Measurements from ENCODE around the gene FOXJ3. TPM values are rescaled to one million over a fixed set of nuclear protein-coding genes. Genes with fewer than 3 reads are reported as not detected.

The FOXJ3 gene
- total and polyA plus RNA-seq, 2 of the 8 experiments (the other 6 are each of a cell fraction or from before 2014, with no cell fraction given): 48.6 to 51.9 TPM

- Histone ChIP-seq H3K9ac (replicated peaks in 1 of 4; ENCODE audit: extremely low read depth in 1 of 4, low read depth in 3 of 4, low read length in 3 of 4) (no peak overlapping the region), H2BK5ac (ENCODE audit: low read depth, low read length) (no peak overlapping the region)
- CTCF ChIA-PET (ENCODE audit: partially characterized antibody): interaction anchor here (0.6 to 1.8 kb wide), 3 partner anchors 32 to 344 kb away, joined by 3 to 7 read pairs (median 3); no protein-coding TSS in a partner anchor
- TF ChIP-seq CREB1 (IDR thresholded peaks at IDR 0.05) (no peak), POLR2A (IDR thresholded peaks at IDR 0.05; ENCODE audit: control extremely low read depth in 1 of 2, low read depth in 2 of 2, low read length in 2 of 2) (no peak), TCF12 (IDR thresholded peaks at IDR 0.05; ENCODE audit: low read depth, low read length) (no peak), CEBPB (IDR thresholded peaks at IDR 0.05; ENCODE audit: low read depth, low read length) (no peak), BCL11A (IDR thresholded peaks at IDR 0.05; ENCODE audit: low read depth in 2 of 2, low read length in 2 of 2) (no peak), GTF2F1 (IDR thresholded peaks at IDR 0.05; ENCODE audit: borderline replicate concordance, low read depth, low read length) (no peak), PHF8 (conservative IDR thresholded peaks at IDR 0.05; ENCODE audit: low read depth, low read length) (no peak), RFX5 (IDR thresholded peaks at IDR 0.05; ENCODE audit: borderline replicate concordance, low read depth, low read length) (no peak), HDAC2 (IDR thresholded peaks at IDR 0.05; ENCODE audit: borderline replicate concordance in 1 of 2, low read depth in 2 of 2, low read length in 2 of 2) (no peak), CBX5 (IDR thresholded peaks at IDR 0.05; ENCODE audit: low read depth, low read length) (no peak), ATF3 (IDR thresholded peaks at IDR 0.05; ENCODE audit: insufficient read depth, low read depth, low read length) (no peak), HDAC6 (IDR thresholded peaks at IDR 0.05; ENCODE audit: low read depth, low read length) (no peak), TAF1 (IDR thresholded peaks at IDR 0.05; ENCODE audit: low read depth, low read length) (no peak)
These were observed 206.5 kb downstream of the FOXJ3 start for GRCh38 chr1:42128499-42128898.

More at GRCh38 chr1:42128499-42128898, 206.5 kb downstream of the FOXJ3 start:
- Histone ChIP-seq H3K4me3 (ENCODE audit: extremely low read depth in 1 of 4, insufficient read depth in 2 of 4, low read depth in 3 of 4, low read length in 4 of 4) (no peak overlapping the region), H3K36me3 (ENCODE audit: control insufficient read depth in 2 of 4, insufficient read depth in 4 of 4, low read length in 3 of 4) (no peaks in the 10 kb centered on the region), H3K4ac (replicated peaks; ENCODE audit: insufficient read length, low read depth, low read length) (no peak overlapping the region), H3K14ac (ENCODE audit: insufficient read length) (no peak overlapping the region), H2BK120ac (replicated peaks; ENCODE audit: low read depth, low read length) (no peak overlapping the region), H3K23me2 (ENCODE audit: low read depth, low read length) (no peaks in the 10 kb centered on the region; the same call in 1 of the 2 replicates), H3K27ac (ENCODE audit: low read depth, low read length) (no peak overlapping the region), H2BK15ac (ENCODE audit: low read length) (no peak overlapping the region), H3K79me1 (ENCODE audit: low read depth, low read length) (no peaks in the 10 kb centered on the region), H4K8ac (ENCODE audit: extremely low read depth, insufficient read depth, low read length) (no peak overlapping the region), H4K20me1 (replicated peaks in 1 of 2; ENCODE audit: control insufficient read depth in 1 of 2, insufficient read depth in 2 of 2, low read length in 2 of 2) (no peaks in the 10 kb centered on the region), H3K9me3 (ENCODE audit: insufficient read depth in 2 of 2, low read depth in 1 of 2, low read length in 1 of 2) (no peaks in the 10 kb centered on the region), H2BK20ac (ENCODE audit: low read length) (no peak overlapping the region), H3K27me3 (replicated peaks in 1 of 4; ENCODE audit: control insufficient read depth in 3 of 4, extremely low read depth in 1 of 4, insufficient read depth in 3 of 4, low read length in 3 of 4) (no peaks in the 10 kb centered on the region; a peak in 1 of 7 replicates), H3K56ac (replicated peaks; ENCODE audit: insufficient read length, low read depth, low read length) (no peak overlapping the region), H2BK12ac (ENCODE audit: low read depth, low read length) (no peak overlapping the region), H4K5ac (ENCODE audit: insufficient read length, low read depth, low read length) (no peak overlapping the region), H3K4me2 (ENCODE audit: insufficient read depth in 1 of 2, low read depth in 2 of 2, low read length in 2 of 2) (no peak overlapping the region), H2AK5ac (ENCODE audit: low read depth, low read length) (no peak overlapping the region), H3K4me1 (replicated peaks in 1 of 4; ENCODE audit: control insufficient read depth in 3 of 4, insufficient read depth in 4 of 4, low read length in 3 of 4) (no peaks in the 10 kb centered on the region), H3K23ac (ENCODE audit: insufficient read length) (no peak overlapping the region), H3K18ac (ENCODE audit: extremely low read depth, low read length) (no peak overlapping the region), H2AFZ (ENCODE audit: low read length) (peak overlapping the region; percentile 74; the same call in 1 of the 2 replicates), H3K79me2 (ENCODE audit: control insufficient read depth in 1 of 2, insufficient read depth in 2 of 2, low read length in 2 of 2) (no peaks in the 10 kb centered on the region), H4K91ac (replicated peaks; ENCODE audit: insufficient read length, low read length) (no peak overlapping the region)
- DNase-seq (ENCODE audit: low read depth in 1 of 2, low spot score in 2 of 2) (no peak), FAIRE-seq (no peak)
- 83% methylated on average over 2 of the region's 2 CpGs; no CpG with 5 or more reads in 1 of the 2 experiments for WGBS, 2 experiments (ENCODE audit: extremely low coverage in 1 of 2, insufficient coverage in 1 of 2, insufficient read length in 1 of 2, insufficient replicate concordance in 2 of 2, low coverage in 1 of 2, low lambda C conversion rate in 2 of 2, missing lambda C conversion rate in 1 of 2)
- POLR2A ChIA-PET (ENCODE audit: partially characterized antibody): interaction anchor here (0.6 kb wide), 1 partner anchor 174 kb away, joined by 3 read pairs; no protein-coding TSS in a partner anchor

Data from H1 (cell line).